Common myeloid progenitor, CD34-positive (primary cell): ENCODE results near the gene LYVE1.

ENCODE experiments used
- CTCF ChIA-PET: fragments of 350-600 bp; sonication (Branson Sonifier 250); formaldehyde crosslinking; loops from one replicate; lab custom pipeline; 2021; ENCODE audit warnings: antibody characterized with exemption; lab: Charles Lee
- POLR2A ChIA-PET: fragments of 350-600 bp; sonication (Branson Sonifier 250); formaldehyde crosslinking; loops from one replicate; lab custom pipeline; 2021; ENCODE audit warnings: antibody characterized with exemption; lab: Charles Lee
- DNase-seq, 3 donors: peaks; one replicate each; pipeline versions ENCODE4 v3.0.0 to v3.0.0-alpha.2; 2013
- H3K27ac ChIP-seq, 2 experiments: 1 replicate in 1 of 2; 2 replicates in 1 of 2; pipeline ENCODE4 v1.7.0; 2013; ENCODE audit warnings: inconsistent platforms in 2 of 2, low read length in 2 of 2, mild to moderate bottlenecking in 2 of 2, low read depth in 1 of 2, moderate library complexity in 1 of 2; ENCODE audit not compliant: severe bottlenecking in 2 of 2, insufficient read depth in 1 of 2, poor library complexity in 1 of 2
- H3K27me3 ChIP-seq, 5 experiments: replicated peaks in 2 of 5; 1 replicate in 3 of 5; 2 replicates in 2 of 5; pipeline versions ENCODE4 v1.6.1 to v1.7.0; 2013; ENCODE audit warnings: low read length in 4 of 5, mild to moderate bottlenecking in 2 of 5, moderate library complexity in 2 of 5, inconsistent platforms in 1 of 5; ENCODE audit not compliant: insufficient read depth in 5 of 5, control insufficient read depth in 4 of 5
- H3K36me3 ChIP-seq, 4 experiments: 1 replicate in 2 of 4; 2 replicates in 2 of 4; pipeline versions ENCODE4 v1.6.1 to v1.7.0; 2013; ENCODE audit warnings: low read length in 3 of 4, control low read depth in 1 of 4, mild to moderate bottlenecking in 1 of 4; ENCODE audit not compliant: control insufficient read depth in 4 of 4, insufficient read depth in 4 of 4
- H3K4me1 ChIP-seq, 4 experiments: 1 replicate in 3 of 4; 2 replicates in 1 of 4; pipeline versions ENCODE4 v1.6.1 to v1.7.1; 2013; ENCODE audit warnings: low read length in 3 of 4, mild to moderate bottlenecking in 3 of 4, control low read depth in 1 of 4, inconsistent platforms in 1 of 4, moderate library complexity in 1 of 4; ENCODE audit not compliant: control insufficient read depth in 4 of 4, insufficient read depth in 4 of 4; ENCODE audit errors: control extremely low read depth in 1 of 4
- H3K4me3 ChIP-seq, 7 experiments: 1 replicate in 4 of 7; 2 replicates in 3 of 7; pipeline versions ENCODE4 v1.5.1 to v1.7.0; 2013; ENCODE audit warnings: mild to moderate bottlenecking in 7 of 7, low read length in 6 of 7, moderate library complexity in 6 of 7, inconsistent platforms in 2 of 7, low read depth in 2 of 7, control low read depth in 1 of 7; ENCODE audit not compliant: insufficient read depth in 4 of 7, control insufficient read depth in 1 of 7; ENCODE audit errors: extremely low read depth in 1 of 7
- H3K9me3 ChIP-seq, 5 experiments: 1 replicate in 4 of 5; 2 replicates in 1 of 5; pipeline versions ENCODE4 v1.6.1 to v1.7.1; 2013; ENCODE audit warnings: low read length in 4 of 5, mild to moderate bottlenecking in 2 of 5, inconsistent platforms in 1 of 5, low read depth in 1 of 5, moderate library complexity in 1 of 5; ENCODE audit not compliant: control insufficient read depth in 4 of 5, insufficient read depth in 2 of 5; ENCODE audit errors: control extremely low read depth in 1 of 5
- WGBS: methylation state at CpG from one replicate; pipeline ENCODE4 v1.1.5; 2013; ENCODE audit not compliant: insufficient coverage; 5-methylcytosine and 5-hydroxymethylcytosine counted together

The LYVE1 gene

GRCh38 chr11:10534316-10534715 lies 34.1 kb downstream of the LYVE1 start:
- Histone ChIP-seq H3K9me3 (no peaks in the 10 kb centered on the region), H3K36me3 (peaks cover 10 to 24% (median 13%) of the 10 kb centered on the region in 4 experiments), H3K27me3 (no peaks in the 10 kb centered on the region), H3K4me3 (no peak overlapping the region), H3K4me1 (peaks cover 6 to 26% (median 14%) of the 10 kb centered on the region in 4 experiments), H3K27ac (no peak overlapping the region)
- WGBS: no CpG with 5 or more reads among the region's 2 CpGs
- CTCF ChIA-PET: interaction anchor here (0.8 to 3.9 kb wide), 9 partner anchors 10 to 202 kb away, joined by 3 to 17 read pairs (median 3); no protein-coding TSS in a partner anchor
- DNase-seq: peak in 2 of 3 donors; percentile 78 to 87
- POLR2A ChIA-PET: interaction anchor here (0.5 kb wide), 1 partner anchor 1882 kb away, joined by 3 read pairs; no protein-coding TSS in a partner anchor

GRCh38 chr11:10533323-10533722 lies 35.1 kb downstream of the LYVE1 start:
- H3K36me3 ChIP-seq: peaks cover 15 to 31% (median 20%) of the 10 kb centered on the region in 4 experiments
- ChIA-PET POLR2A (no interaction called here), CTCF (interaction anchor here (0.8 to 3.9 kb wide), 5 partner anchors 8 to 256 kb away, joined by 3 to 17 read pairs (median 3); no protein-coding TSS in a partner anchor)

GRCh38 chr11:10532526-10532925 lies 35.9 kb downstream of the LYVE1 start:
- no peaks in the 10 kb centered on the region for H3K27me3 ChIP-seq
- H3K9me3 ChIP-seq: no peaks in the 10 kb centered on the region
- POLR2A ChIA-PET: interaction anchor here (0.5 kb wide), 1 partner anchor 309 kb away, joined by 3 read pairs; no protein-coding TSS in a partner anchor
- peaks cover 13 to 34% (median 20%) of the 10 kb centered on the region in 4 experiments for H3K36me3 ChIP-seq
- no peak overlapping the region for H3K27ac ChIP-seq
- H3K4me1 ChIP-seq: peaks cover 6 to 26% (median 14%) of the 10 kb centered on the region in 4 experiments
- 100% methylated on average over 1 of the region's 2 CpGs for WGBS
- CTCF ChIA-PET: interaction anchor here (0.8 to 3.9 kb wide), 3 partner anchors 9 to 204 kb away, joined by 3 to 14 read pairs (median 3); no protein-coding TSS in a partner anchor
- no peak overlapping the region for H3K4me3 ChIP-seq
- DNase-seq: no peak

More at GRCh38 chr11:10533323-10533722, 35.1 kb downstream of the LYVE1 start:
- no peak overlapping the region for H3K4me3 ChIP-seq
- no peak overlapping the region for H3K27ac ChIP-seq
- peaks cover 6 to 26% (median 14%) of the 10 kb centered on the region in 4 experiments for H3K4me1 ChIP-seq
- no peak for DNase-seq
- no peaks in the 10 kb centered on the region for H3K27me3 ChIP-seq
- no peaks in the 10 kb centered on the region for H3K9me3 ChIP-seq

- CTCF ChIA-PET: interaction anchor here (1.1 kb wide), 2 partner anchors 10 to 11 kb away, joined by 3 to 5 read pairs; partner anchors contain the start of gene RNF141
- POLR2A ChIA-PET: no interaction called here
Observed at GRCh38 chr11:10529279-10529678, 39.2 kb downstream of the LYVE1 start.

GRCh38 chr11:10528121-10528520 lies 40.3 kb downstream of the LYVE1 start:
- no peaks in the 10 kb centered on the region for H3K27me3 ChIP-seq
- peaks cover 27 to 53% (median 32%) of the 10 kb centered on the region in 4 experiments for H3K36me3 ChIP-seq
- no peak for DNase-seq
- no peak overlapping the region for H3K4me3 ChIP-seq
- ChIA-PET POLR2A (no interaction called here), CTCF (interaction anchor here (1.1 kb wide), 2 partner anchors 9 to 13 kb away, joined by 3 to 5 read pairs; partner anchors contain the start of gene RNF141)
- H3K27ac ChIP-seq: no peak overlapping the region
- H3K4me1 ChIP-seq: peaks cover 0 to 9% (median 0%) of the 10 kb centered on the region in 4 experiments
- no peaks in the 10 kb centered on the region for H3K9me3 ChIP-seq

More at GRCh38 chr11:10529279-10529678, 39.2 kb downstream of the LYVE1 start:
- no peak for DNase-seq
- Histone ChIP-seq H3K27me3 (no peaks in the 10 kb centered on the region), H3K27ac (no peak overlapping the region), H3K36me3 (peaks cover 25 to 57% (median 32%) of the 10 kb centered on the region in 4 experiments), H3K9me3 (no peaks in the 10 kb centered on the region), H3K4me3 (no peak overlapping the region), H3K4me1 (peaks cover 0 to 9% (median 2%) of the 10 kb centered on the region in 4 experiments)
- 94% methylated on average over 2 of the region's 2 CpGs for WGBS

- ChIA-PET CTCF (interaction anchor here (0.9 kb wide), 1 partner anchor 10 kb away, joined by 3 read pairs; no protein-coding TSS in a partner anchor), POLR2A (no interaction called here)
- Histone ChIP-seq H3K27ac (no peak overlapping the region), H3K4me1 (peaks cover 0 to 15% (median under 1%) of the 10 kb centered on the region in 4 experiments), H3K4me3 (no peak overlapping the region), H3K9me3 (no peaks in the 10 kb centered on the region), H3K27me3 (no peaks in the 10 kb centered on the region), H3K36me3 (peaks cover 29 to 58% (median 31%) of the 10 kb centered on the region in 4 experiments)
- no peak for DNase-seq
- 98% methylated on average over 4 of the region's 6 CpGs for WGBS
Observed at GRCh38 chr11:10526974-10527918, 41.2 kb downstream of the LYVE1 start.
